ENCODE results near the gene MAPRE3. TPM values are rescaled to one million over a fixed set of nuclear protein-coding genes. Genes with fewer than 3 reads are reported as not detected.

The MAPRE3 gene
- total and polyA plus RNA-seq, 9 of the 15 experiments (the other 6 are each of a cell fraction or from before 2014, with no cell fraction given), result 0.70 to 43.2 (median 12.6) TPM

DNA sequence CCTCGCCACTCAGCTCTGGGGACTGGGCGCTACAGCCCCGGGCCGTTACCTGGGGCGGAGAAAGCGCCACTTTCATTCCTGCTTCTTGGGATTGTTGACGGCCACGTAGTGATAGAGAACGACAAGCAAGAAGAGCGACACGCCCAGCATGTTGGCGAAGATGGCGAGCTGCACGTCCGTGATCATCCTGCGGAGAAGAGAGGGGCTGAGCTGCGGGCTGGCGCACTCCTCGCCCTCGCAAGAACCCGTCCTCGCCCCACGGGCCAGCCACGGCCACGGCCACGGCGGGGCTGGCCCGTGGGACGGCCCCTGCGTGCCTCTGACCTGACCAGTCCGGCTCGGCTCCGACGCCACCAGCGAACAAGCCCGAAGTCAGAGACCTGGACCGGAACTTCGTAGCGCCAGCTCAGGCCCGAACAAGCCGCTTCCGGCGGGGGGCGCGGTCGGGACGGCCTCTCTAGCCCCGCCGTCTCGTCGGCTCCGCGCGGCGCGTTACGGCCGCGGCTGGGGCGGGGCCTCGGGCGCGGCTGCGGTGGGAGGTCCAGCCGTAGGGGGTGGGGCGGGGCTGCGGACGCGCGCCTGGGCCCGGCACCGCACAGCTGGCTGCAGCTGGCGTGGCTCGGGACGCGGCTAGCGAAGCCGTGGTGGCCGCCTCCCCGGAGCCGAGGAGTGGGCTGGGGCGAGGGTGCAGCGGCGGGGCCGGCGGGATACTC, 101.0 kb downstream of the MAPRE3 start, which contains the start of gene OST4 (continued):
- TF ChIP-seq, protein P1, sequence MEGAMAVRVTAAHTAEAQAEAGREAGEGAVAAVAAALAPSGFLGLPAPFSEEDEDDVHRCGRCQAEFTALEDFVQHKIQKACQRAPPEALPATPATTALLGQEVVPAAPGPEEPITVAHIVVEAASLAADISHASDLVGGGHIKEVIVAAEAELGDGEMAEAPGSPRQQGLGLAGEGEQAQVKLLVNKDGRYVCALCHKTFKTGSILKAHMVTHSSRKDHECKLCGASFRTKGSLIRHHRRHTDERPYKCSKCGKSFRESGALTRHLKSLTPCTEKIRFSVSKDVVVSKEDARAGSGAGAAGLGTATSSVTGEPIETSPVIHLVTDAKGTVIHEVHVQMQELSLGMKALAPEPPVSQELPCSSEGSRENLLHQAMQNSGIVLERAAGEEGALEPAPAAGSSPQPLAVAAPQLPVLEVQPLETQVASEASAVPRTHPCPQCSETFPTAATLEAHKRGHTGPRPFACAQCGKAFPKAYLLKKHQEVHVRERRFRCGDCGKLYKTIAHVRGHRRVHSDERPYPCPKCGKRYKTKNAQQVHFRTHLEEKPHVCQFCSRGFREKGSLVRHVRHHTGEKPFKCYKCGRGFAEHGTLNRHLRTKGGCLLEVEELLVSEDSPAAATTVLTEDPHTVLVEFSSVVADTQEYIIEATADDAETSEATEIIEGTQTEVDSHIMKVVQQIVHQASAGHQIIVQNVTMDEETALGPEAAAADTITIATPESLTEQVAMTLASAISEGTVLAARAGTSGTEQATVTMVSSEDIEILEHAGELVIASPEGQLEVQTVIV (CRISPR knock-in tag; IDR thresholded peaks at IDR 0.05; ENCODE audit: borderline replicate concordance), result peak; percentile 79; the same call in 1 of the 2 replicates
- TF ChIP-seq NCOA4 (IDR thresholded peaks at IDR 0.05; ENCODE audit: partially characterized antibody) (no peak), NFE2 (IDR thresholded peaks at IDR 0.05; ENCODE audit: low read depth) (no peak), CAMTA2 (CRISPR knock-in tag; conservative IDR thresholded peaks at IDR 0.05) (no peak), RBBP5 (IDR thresholded peaks at IDR 0.05; ENCODE audit: borderline replicate concordance, insufficient read depth, low read length, poor library complexity, severe bottlenecking) (peak; percentile 94), GABPB2 (CRISPR knock-in tag; conservative IDR thresholded peaks at IDR 0.05) (no peak), KDM2B (CRISPR knock-in tag; IDR thresholded peaks at IDR 0.05) (no peak), PML (IDR thresholded peaks at IDR 0.05; ENCODE audit: low read length) (peak; percentile 61; the same call in 1 of the 2 replicates), ZFPM2 (CRISPR knock-in tag; IDR thresholded peaks at IDR 0.05) (no peak), C11orf30 (IDR thresholded peaks at IDR 0.05; ENCODE audit: low read depth) (peak; percentile 72), ZBTB8A (IDR thresholded peaks at IDR 0.05; ENCODE audit: partially characterized antibody) (no peak), SMARCA4 (IDR thresholded peaks at IDR 0.05) (0 out of 2 replicates have a peak, but pooled peaks have one; percentile 20), NFRKB (IDR thresholded peaks at IDR 0.05; ENCODE audit: low read depth) (no peak), GABPA (tag; conservative IDR thresholded peaks at IDR 0.05; ENCODE audit: low read depth) (peak; percentile 98), FOXP1 (CRISPR knock-in tag; IDR thresholded peaks at IDR 0.05) (0 out of 2 replicates have a peak, but pooled peaks have one; percentile 43), TGIF2 (CRISPR knock-in tag; IDR thresholded peaks at IDR 0.05) (no peak), ATF7 (IDR thresholded peaks at IDR 0.05) (peak; percentile 78; the same call in 1 of the 2 replicates), PCBP1 (IDR thresholded peaks at IDR 0.05; ENCODE audit: low read depth, low read length, poor library complexity, severe bottlenecking) (no peak)
- TF ChIP-seq, protein P2, sequence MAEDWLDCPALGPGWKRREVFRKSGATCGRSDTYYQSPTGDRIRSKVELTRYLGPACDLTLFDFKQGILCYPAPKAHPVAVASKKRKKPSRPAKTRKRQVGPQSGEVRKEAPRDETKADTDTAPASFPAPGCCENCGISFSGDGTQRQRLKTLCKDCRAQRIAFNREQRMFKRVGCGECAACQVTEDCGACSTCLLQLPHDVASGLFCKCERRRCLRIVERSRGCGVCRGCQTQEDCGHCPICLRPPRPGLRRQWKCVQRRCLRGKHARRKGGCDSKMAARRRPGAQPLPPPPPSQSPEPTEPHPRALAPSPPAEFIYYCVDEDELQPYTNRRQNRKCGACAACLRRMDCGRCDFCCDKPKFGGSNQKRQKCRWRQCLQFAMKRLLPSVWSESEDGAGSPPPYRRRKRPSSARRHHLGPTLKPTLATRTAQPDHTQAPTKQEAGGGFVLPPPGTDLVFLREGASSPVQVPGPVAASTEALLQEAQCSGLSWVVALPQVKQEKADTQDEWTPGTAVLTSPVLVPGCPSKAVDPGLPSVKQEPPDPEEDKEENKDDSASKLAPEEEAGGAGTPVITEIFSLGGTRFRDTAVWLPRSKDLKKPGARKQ (CRISPR knock-in tag; IDR thresholded peaks at IDR 0.05), result no peak
- TF ChIP-seq, protein P3, sequence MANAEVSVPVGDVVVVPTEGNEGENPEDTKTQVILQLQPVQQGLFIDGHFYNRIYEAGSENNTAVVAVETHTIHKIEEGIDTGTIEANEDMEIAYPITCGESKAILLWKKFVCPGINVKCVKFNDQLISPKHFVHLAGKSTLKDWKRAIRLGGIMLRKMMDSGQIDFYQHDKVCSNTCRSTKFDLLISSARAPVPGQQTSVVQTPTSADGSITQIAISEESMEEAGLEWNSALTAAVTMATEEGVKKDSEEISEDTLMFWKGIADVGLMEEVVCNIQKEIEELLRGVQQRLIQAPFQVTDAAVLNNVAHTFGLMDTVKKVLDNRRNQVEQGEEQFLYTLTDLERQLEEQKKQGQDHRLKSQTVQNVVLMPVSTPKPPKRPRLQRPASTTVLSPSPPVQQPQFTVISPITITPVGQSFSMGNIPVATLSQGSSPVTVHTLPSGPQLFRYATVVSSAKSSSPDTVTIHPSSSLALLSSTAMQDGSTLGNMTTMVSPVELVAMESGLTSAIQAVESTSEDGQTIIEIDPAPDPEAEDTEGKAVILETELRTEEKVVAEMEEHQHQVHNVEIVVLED (CRISPR knock-in tag; IDR thresholded peaks at IDR 0.05), result peak; percentile 91
- TF ChIP-seq, protein P4, sequence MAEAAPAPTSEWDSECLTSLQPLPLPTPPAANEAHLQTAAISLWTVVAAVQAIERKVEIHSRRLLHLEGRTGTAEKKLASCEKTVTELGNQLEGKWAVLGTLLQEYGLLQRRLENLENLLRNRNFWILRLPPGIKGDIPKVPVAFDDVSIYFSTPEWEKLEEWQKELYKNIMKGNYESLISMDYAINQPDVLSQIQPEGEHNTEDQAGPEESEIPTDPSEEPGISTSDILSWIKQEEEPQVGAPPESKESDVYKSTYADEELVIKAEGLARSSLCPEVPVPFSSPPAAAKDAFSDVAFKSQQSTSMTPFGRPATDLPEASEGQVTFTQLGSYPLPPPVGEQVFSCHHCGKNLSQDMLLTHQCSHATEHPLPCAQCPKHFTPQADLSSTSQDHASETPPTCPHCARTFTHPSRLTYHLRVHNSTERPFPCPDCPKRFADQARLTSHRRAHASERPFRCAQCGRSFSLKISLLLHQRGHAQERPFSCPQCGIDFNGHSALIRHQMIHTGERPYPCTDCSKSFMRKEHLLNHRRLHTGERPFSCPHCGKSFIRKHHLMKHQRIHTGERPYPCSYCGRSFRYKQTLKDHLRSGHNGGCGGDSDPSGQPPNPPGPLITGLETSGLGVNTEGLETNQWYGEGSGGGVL (CRISPR knock-in tag; IDR thresholded peaks at IDR 0.05), result no peak

Data from K562 (cell line).